GM12878 (cell line): Measurements from ENCODE around the gene EPOP. TPM values are rescaled to one million over a fixed set of nuclear protein-coding genes. Genes with fewer than 3 reads are reported as not detected.

Experiments used
- BRCA1 ChIP-seq: IDR thresholded peaks from 2 replicates; pipeline ENCODE4 v1.6.1; 2011; ENCODE audit warnings: low read depth, low read length, improper control_type of control experiment
- EGR1 ChIP-seq, 2 experiments: IDR thresholded peaks; 1 replicate in 1 of 2; 2 replicates in 1 of 2; pipeline ENCODE4 v1.6.1; 2011 to 2012; ENCODE audit warnings: low read depth in 2 of 2, low read length in 2 of 2, borderline replicate concordance in 1 of 2, mild to moderate bottlenecking in 1 of 2, moderate library complexity in 1 of 2
- FOS ChIP-seq: IDR thresholded peaks from 3 replicates; pipeline ENCODE4 v1.6.1; 2011; ENCODE audit warnings: borderline replicate concordance; ENCODE audit not compliant: insufficient read length; ENCODE audit errors: extremely low read depth
- IKZF1 ChIP-seq: fragments of 450-650 bp; conservative IDR thresholded peaks from 2 replicates; pipeline ENCODE4 v1.6.1; 2017; ENCODE audit warnings: antibody characterized with exemption, mild to moderate bottlenecking
- KDM1A ChIP-seq: fragments of 200-600 bp; sonication (generic); IDR thresholded peaks from 2 replicates; pipeline ENCODE4 v1.6.1; 2016; ENCODE audit warnings: borderline replicate concordance
- MYC ChIP-seq: IDR thresholded peaks from 2 replicates; pipeline ENCODE4 v1.6.1; 2011; ENCODE audit warnings: mild to moderate bottlenecking, low read length, moderate library complexity, inconsistent platforms; ENCODE audit not compliant: insufficient read depth, insufficient replicate concordance, insufficient read length, severe bottlenecking
- NFYB ChIP-seq: IDR thresholded peaks from 2 replicates; pipeline ENCODE4 v1.6.1; 2011; ENCODE audit warnings: low read depth, mild to moderate bottlenecking, low read length, improper control_type of control experiment, moderate library complexity; ENCODE audit not compliant: insufficient read depth
- POLR2A ChIP-seq: IDR thresholded peaks from 2 replicates; pipeline ENCODE4 v1.6.1; 2011; ENCODE audit warnings: low read depth, mild to moderate bottlenecking, low read length
- SMAD1 ChIP-seq: fragments of 450-650 bp; IDR thresholded peaks from 2 replicates; pipeline ENCODE4 v1.6.1; 2018; ENCODE audit warnings: mild to moderate bottlenecking, low read depth; ENCODE audit not compliant: partially characterized antibody
- STAT1 ChIP-seq: fragments of 450-650 bp; conservative IDR thresholded peaks from 2 replicates; pipeline ENCODE4 v1.6.1; 2014; ENCODE audit warnings: antibody characterized with exemption, mild to moderate bottlenecking
- TAF1 ChIP-seq: IDR thresholded peaks from 2 replicates; pipeline ENCODE4 v1.6.1; 2011; ENCODE audit warnings: mild to moderate bottlenecking, low read depth, low read length, borderline replicate concordance
- ZNF24 ChIP-seq: fragments of 450-650 bp; IDR thresholded peaks from 2 replicates; pipeline ENCODE4 v1.6.1; 2017; ENCODE audit warnings: antibody characterized with exemption, mild to moderate bottlenecking
- polyA plus RNA-seq, 11 experiments: library from polyadenylated mRNA; depleted of rRNA in 4 of 11; unstranded in 6 of 11; stranded (reverse) in 5 of 11; fragments of >200 nt; fragmentation: Nextera tagmentation in 4 of 11; fragmentation: Illumina TruSeq in 1 of 11; extraction: Ambion mirVana in 4 of 11; extraction: Trizol in 1 of 11; gene quantifications; 1 replicate in 1 of 11; 2 replicates in 10 of 11; pipeline versions ENCODE4 v1.2.1 to v1.2.3, GENCODE V29; 2011 to 2016; ENCODE audit warnings: inconsistent platforms in 2 of 11, missing spikeins in 2 of 11, low read depth in 1 of 11
- total RNA-seq, 4 experiments: library from RNA; depleted of rRNA in 3 of 4; stranded (reverse); fragments of >200 nt in 3 of 4; fragmentation: Illumina TruSeq in 1 of 4; extraction: Trizol in 1 of 4; gene quantifications; 2 replicates each; pipeline versions ENCODE4 v1.2.1 to v1.2.3, GENCODE V29; 2013 to 2021
- TF ChIP-seq, protein P1 (sequence below): fragments of 450-650 bp; IDR thresholded peaks from 2 replicates; pipeline ENCODE4 v1.6.1; 2017; ENCODE audit warnings: mild to moderate bottlenecking, low read depth, inconsistent platforms; ENCODE audit not compliant: poor library complexity, severe bottlenecking
- TF ChIP-seq, protein P2 (sequence below): IDR thresholded peaks from 2 replicates; pipeline ENCODE4 v1.6.1; 2011; ENCODE audit warnings: low read depth, mild to moderate bottlenecking, low read length, moderate library complexity, borderline replicate concordance; ENCODE audit errors: extremely low read depth
- TF ChIP-seq, protein P3 (sequence below): fragments of 450-650 bp; IDR thresholded peaks from 2 replicates; pipeline ENCODE4 v1.6.1; 2017; ENCODE audit warnings: low read depth, mild to moderate bottlenecking, moderate library complexity
- TF ChIP-seq, protein P4 (sequence below): fragments of 450-650 bp; formaldehyde crosslinking; IDR thresholded peaks from 2 replicates; pipeline ENCODE4 v1.4.0; 2020; ENCODE audit warnings: mild to moderate bottlenecking, moderate library complexity
- TF ChIP-seq, protein P5 (sequence below): fragments of 150-350 bp; IDR thresholded peaks from 2 replicates; pipeline ENCODE4 v1.6.1; 2016; ENCODE audit warnings: low read depth, low read length

The EPOP gene
- total and polyA plus RNA-seq, 10 of the 15 experiments (the other 5 are each of a cell fraction or from before 2014, with no cell fraction given) = 0.53 to 9.0 (median 3.7) TPM

DNA sequence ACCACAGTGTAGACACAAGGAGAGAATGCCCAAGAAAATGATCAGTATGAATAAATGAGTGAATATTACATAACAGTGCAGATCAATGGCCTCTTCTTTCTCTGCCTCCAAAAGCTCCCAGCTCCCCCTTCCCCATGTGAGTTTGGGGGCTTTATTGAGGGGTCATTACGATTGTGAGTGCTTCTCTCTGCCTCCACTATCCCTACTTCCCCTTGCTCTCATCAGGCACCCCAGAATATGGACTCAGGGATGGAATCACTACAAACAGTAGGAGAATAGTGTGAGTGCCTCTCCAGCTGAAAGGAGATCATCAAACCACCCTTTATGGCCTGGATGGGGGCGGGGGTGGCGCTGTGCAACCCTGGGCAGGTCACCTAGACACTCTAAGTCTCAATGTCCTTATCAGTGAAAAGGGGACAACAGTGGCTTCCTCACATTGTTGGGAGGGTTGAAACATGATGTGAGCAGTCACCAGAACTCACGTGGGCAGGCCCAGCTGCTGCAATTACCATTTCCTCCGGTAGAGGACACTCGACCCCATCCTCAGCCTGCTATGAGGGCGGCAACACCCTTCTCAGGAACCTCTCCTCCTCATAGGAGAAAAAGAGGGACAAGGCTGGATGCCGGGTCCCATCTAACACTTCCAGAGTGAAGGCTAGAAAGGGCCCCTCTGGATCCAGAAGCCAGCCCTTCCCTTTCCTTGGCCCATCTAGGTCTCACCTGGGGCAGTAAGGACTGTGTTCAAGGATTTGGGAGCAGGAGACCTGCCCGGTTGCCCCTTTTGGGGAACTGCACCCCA is 2.1 kb upstream of the EPOP start (continued):
- TF ChIP-seq, protein P1, sequence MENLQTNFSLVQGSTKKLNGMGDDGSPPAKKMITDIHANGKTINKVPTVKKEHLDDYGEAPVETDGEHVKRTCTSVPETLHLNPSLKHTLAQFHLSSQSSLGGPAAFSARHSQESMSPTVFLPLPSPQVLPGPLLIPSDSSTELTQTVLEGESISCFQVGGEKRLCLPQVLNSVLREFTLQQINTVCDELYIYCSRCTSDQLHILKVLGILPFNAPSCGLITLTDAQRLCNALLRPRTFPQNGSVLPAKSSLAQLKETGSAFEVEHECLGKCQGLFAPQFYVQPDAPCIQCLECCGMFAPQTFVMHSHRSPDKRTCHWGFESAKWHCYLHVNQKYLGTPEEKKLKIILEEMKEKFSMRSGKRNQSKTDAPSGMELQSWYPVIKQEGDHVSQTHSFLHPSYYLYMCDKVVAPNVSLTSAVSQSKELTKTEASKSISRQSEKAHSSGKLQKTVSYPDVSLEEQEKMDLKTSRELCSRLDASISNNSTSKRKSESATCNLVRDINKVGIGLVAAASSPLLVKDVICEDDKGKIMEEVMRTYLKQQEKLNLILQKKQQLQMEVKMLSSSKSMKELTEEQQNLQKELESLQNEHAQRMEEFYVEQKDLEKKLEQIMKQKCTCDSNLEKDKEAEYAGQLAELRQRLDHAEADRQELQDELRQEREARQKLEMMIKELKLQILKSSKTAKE = no peak
- TF ChIP-seq POLR2A (no peak), NFYB (no peak), TAF1 (no peak), BRCA1 (no peak), ZNF24 (no peak), STAT1 (no peak), EGR1 (IDR thresholded peaks at IDR 0.05; ENCODE audit: borderline replicate concordance in 1 of 2, low read depth in 2 of 2, low read length in 2 of 2) (no peak), IKZF1 (peak; percentile 84), MYC (no peak), SMAD1 (no peak), KDM1A (no peak), FOS (no peak)
- TF ChIP-seq, protein P2, sequence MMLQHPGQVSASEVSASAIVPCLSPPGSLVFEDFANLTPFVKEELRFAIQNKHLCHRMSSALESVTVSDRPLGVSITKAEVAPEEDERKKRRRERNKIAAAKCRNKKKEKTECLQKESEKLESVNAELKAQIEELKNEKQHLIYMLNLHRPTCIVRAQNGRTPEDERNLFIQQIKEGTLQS = peak; percentile 38; the same call in 1 of the 2 replicates
- TF ChIP-seq, protein P3, sequence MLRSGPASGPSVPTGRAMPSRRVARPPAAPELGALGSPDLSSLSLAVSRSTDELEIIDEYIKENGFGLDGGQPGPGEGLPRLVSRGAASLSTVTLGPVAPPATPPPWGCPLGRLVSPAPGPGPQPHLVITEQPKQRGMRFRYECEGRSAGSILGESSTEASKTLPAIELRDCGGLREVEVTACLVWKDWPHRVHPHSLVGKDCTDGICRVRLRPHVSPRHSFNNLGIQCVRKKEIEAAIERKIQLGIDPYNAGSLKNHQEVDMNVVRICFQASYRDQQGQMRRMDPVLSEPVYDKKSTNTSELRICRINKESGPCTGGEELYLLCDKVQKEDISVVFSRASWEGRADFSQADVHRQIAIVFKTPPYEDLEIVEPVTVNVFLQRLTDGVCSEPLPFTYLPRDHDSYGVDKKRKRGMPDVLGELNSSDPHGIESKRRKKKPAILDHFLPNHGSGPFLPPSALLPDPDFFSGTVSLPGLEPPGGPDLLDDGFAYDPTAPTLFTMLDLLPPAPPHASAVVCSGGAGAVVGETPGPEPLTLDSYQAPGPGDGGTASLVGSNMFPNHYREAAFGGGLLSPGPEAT = peak; percentile 39; the same call in 1 of the 2 replicates
- TF ChIP-seq, protein P4, sequence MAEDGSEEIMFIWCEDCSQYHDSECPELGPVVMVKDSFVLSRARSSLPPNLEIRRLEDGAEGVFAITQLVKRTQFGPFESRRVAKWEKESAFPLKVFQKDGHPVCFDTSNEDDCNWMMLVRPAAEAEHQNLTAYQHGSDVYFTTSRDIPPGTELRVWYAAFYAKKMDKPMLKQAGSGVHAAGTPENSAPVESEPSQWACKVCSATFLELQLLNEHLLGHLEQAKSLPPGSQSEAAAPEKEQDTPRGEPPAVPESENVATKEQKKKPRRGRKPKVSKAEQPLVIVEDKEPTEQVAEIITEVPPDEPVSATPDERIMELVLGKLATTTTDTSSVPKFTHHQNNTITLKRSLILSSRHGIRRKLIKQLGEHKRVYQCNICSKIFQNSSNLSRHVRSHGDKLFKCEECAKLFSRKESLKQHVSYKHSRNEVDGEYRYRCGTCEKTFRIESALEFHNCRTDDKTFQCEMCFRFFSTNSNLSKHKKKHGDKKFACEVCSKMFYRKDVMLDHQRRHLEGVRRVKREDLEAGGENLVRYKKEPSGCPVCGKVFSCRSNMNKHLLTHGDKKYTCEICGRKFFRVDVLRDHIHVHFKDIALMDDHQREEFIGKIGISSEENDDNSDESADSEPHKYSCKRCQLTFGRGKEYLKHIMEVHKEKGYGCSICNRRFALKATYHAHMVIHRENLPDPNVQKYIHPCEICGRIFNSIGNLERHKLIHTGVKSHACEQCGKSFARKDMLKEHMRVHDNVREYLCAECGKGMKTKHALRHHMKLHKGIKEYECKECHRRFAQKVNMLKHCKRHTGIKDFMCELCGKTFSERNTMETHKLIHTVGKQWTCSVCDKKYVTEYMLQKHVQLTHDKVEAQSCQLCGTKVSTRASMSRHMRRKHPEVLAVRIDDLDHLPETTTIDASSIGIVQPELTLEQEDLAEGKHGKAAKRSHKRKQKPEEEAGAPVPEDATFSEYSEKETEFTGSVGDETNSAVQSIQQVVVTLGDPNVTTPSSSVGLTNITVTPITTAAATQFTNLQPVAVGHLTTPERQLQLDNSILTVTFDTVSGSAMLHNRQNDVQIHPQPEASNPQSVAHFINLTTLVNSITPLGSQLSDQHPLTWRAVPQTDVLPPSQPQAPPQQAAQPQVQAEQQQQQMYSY (CRISPR knock-in tag) = no peak
- TF ChIP-seq, protein P5, sequence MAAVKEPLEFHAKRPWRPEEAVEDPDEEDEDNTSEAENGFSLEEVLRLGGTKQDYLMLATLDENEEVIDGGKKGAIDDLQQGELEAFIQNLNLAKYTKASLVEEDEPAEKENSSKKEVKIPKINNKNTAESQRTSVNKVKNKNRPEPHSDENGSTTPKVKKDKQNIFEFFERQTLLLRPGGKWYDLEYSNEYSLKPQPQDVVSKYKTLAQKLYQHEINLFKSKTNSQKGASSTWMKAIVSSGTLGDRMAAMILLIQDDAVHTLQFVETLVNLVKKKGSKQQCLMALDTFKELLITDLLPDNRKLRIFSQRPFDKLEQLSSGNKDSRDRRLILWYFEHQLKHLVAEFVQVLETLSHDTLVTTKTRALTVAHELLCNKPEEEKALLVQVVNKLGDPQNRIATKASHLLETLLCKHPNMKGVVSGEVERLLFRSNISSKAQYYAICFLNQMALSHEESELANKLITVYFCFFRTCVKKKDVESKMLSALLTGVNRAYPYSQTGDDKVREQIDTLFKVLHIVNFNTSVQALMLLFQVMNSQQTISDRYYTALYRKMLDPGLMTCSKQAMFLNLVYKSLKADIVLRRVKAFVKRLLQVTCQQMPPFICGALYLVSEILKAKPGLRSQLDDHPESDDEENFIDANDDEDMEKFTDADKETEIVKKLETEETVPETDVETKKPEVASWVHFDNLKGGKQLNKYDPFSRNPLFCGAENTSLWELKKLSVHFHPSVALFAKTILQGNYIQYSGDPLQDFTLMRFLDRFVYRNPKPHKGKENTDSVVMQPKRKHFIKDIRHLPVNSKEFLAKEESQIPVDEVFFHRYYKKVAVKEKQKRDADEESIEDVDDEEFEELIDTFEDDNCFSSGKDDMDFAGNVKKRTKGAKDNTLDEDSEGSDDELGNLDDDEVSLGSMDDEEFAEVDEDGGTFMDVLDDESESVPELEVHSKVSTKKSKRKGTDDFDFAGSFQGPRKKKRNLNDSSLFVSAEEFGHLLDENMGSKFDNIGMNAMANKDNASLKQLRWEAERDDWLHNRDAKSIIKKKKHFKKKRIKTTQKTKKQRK = no peak
